Measurements from ENCODE around the gene COX8C. TPM values are rescaled to one million over a fixed set of nuclear protein-coding genes. Genes with fewer than 3 reads are reported as not detected.

COX8C gene
- total RNA-seq, 1 donor from 2014 or later = not detected

DNA sequence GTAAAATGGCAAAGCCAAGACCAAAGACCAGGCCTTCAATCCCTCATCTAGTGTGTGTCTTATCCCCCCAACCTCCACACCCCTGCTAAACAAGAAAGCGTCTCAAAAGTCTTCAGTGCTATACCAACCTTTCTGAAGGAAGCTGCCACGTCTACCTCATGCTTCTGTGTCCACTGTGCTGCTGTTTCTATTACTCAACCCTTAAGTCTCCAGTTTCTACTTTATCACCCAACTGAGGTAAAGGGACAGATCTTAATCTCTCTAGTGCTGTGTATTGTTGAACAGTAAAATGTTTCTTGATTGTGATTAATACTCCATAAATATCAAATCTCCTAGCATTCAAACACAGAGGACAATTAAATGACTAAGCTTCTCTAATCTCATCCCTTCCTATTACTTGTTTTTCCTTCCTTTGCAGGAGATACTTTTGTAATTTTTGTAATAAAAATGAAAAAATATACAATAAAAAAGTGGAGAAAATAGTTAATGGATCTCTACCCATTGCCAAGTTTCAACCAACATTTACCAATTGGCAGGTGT is 37.5 kb upstream of the COX8C start:
- TF ChIP-seq POLR2A (IDR thresholded peaks at IDR 0.05) = no peak
- TF ChIP-seq, protein P1, sequence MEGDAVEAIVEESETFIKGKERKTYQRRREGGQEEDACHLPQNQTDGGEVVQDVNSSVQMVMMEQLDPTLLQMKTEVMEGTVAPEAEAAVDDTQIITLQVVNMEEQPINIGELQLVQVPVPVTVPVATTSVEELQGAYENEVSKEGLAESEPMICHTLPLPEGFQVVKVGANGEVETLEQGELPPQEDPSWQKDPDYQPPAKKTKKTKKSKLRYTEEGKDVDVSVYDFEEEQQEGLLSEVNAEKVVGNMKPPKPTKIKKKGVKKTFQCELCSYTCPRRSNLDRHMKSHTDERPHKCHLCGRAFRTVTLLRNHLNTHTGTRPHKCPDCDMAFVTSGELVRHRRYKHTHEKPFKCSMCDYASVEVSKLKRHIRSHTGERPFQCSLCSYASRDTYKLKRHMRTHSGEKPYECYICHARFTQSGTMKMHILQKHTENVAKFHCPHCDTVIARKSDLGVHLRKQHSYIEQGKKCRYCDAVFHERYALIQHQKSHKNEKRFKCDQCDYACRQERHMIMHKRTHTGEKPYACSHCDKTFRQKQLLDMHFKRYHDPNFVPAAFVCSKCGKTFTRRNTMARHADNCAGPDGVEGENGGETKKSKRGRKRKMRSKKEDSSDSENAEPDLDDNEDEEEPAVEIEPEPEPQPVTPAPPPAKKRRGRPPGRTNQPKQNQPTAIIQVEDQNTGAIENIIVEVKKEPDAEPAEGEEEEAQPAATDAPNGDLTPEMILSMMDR (IDR thresholded peaks at IDR 0.05) = no peak
- TF ChIP-seq POLR2AphosphoS5 (IDR thresholded peaks at IDR 0.05; ENCODE audit: insufficient read depth in 1 of 2, low read depth in 1 of 2) = no peak
- intact Hi-C loops (cut with DNase I) = no loop called here
- no peaks in the 10 kb centered on the region for H3K9me3 ChIP-seq
- H3K36me3 ChIP-seq = no peaks in the 10 kb centered on the region
- H3K4me1 ChIP-seq = peaks cover 27% of the 10 kb centered on the region
- DNase-seq (ENCODE audit: extremely low spot score in 2 of 2) = no peak
- no peak overlapping the region for H3K4me3 ChIP-seq
- no peaks in the 10 kb centered on the region for H3K27me3 ChIP-seq
- H3K27ac ChIP-seq = no peak overlapping the region

DNA sequence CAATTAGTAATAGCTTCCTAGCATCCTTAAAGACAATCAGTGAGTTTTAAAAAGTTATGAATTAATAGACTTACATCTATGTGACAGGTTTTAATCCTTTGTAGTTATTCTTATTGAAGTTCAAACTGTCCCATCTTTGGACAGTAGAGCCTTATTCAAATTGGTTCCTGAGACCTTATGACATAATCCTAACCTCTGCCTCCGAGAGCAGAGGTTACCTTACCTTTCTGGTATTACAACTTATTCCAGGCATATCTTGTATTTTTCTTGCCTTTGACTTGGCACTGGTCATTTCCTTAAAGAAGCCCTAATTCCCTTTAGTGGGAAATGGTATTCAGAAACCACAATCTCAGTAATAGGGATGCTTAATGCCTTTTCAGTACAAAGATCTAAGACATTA is 35.9 kb upstream of the COX8C start:
- Histone ChIP-seq H3K4me3 (no peak overlapping the region), H3K9me3 (no peaks in the 10 kb centered on the region), H3K27me3 (no peaks in the 10 kb centered on the region), H3K27ac (no peak overlapping the region), H3K4me1 (peaks cover 14% of the 10 kb centered on the region), H3K36me3 (no peaks in the 10 kb centered on the region)
- intact Hi-C loops (cut with DNase I) = no loop called here
- DNase-seq (ENCODE audit: extremely low spot score in 2 of 2) = no peak
- TF ChIP-seq, protein P1 (IDR thresholded peaks at IDR 0.05) = no peak
- TF ChIP-seq POLR2AphosphoS5 (IDR thresholded peaks at IDR 0.05; ENCODE audit: insufficient read depth in 1 of 2, low read depth in 1 of 2) = no peak
- TF ChIP-seq POLR2A (IDR thresholded peaks at IDR 0.05) = no peak

DNA sequence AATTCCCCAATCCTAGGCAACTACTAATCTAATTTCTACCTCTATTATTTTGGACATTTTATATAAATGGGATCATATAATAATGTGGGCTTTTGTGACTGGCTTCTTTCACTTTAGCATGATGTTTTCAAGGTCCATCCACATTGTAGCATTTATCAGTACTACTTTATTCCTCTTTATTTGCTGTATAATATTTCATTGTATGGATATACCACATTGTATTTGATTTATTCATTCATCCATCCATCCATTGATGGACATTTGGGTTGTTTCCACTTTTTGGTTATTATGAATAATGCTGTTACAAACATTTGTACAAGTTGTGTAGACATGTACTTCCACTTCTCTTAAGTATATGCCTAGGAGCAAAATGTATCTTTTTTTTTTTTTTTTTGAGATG is 31.4 kb upstream of the COX8C start:
- H3K27me3 ChIP-seq = no peaks in the 10 kb centered on the region
- H3K4me1 ChIP-seq = peaks cover 31% of the 10 kb centered on the region
- H3K9me3 ChIP-seq = no peaks in the 10 kb centered on the region
- H3K36me3 ChIP-seq = no peaks in the 10 kb centered on the region
- no peak for DNase-seq (ENCODE audit: extremely low spot score in 2 of 2)
- no peak overlapping the region for H3K27ac ChIP-seq
- intact Hi-C loops (cut with DNase I) = no loop called here
- TF ChIP-seq POLR2AphosphoS5 (IDR thresholded peaks at IDR 0.05; ENCODE audit: insufficient read depth in 1 of 2, low read depth in 1 of 2) = no peak
- TF ChIP-seq POLR2A (IDR thresholded peaks at IDR 0.05) = no peak
- TF ChIP-seq, protein P1 (IDR thresholded peaks at IDR 0.05) = no peak
- H3K4me3 ChIP-seq = no peak overlapping the region

DNA sequence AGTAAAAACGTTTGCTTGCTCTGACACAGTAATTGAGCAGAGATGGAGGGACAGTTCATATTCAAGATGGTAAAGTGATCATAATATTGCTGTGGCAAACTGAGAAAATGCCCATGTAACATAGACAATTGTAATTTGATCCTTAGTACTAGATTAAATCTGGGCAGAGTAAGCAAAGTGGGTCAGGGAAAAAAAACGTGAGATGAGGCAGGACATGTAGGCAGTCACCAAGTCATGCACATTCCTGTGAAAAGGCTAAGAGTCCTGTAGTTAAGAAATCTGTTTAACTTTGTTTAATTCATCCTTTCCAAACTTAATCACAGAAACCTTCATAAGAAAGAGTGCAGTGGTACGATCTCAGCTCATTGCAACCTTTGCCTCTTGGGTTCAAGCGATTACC is 30.3 kb upstream of the COX8C start:
- Histone ChIP-seq H3K36me3 (no peaks in the 10 kb centered on the region), H3K4me3 (no peak overlapping the region), H3K4me1 (peaks cover 31% of the 10 kb centered on the region), H3K27me3 (no peaks in the 10 kb centered on the region), H3K9me3 (no peaks in the 10 kb centered on the region), H3K27ac (no peak overlapping the region)
- intact Hi-C loops (cut with DNase I) = no loop called here
- TF ChIP-seq, protein P1 (IDR thresholded peaks at IDR 0.05) = no peak
- TF ChIP-seq POLR2A (IDR thresholded peaks at IDR 0.05) (no peak), POLR2AphosphoS5 (IDR thresholded peaks at IDR 0.05; ENCODE audit: insufficient read depth in 1 of 2, low read depth in 1 of 2) (no peak)
- DNase-seq (ENCODE audit: extremely low spot score in 2 of 2) = no peak

DNA sequence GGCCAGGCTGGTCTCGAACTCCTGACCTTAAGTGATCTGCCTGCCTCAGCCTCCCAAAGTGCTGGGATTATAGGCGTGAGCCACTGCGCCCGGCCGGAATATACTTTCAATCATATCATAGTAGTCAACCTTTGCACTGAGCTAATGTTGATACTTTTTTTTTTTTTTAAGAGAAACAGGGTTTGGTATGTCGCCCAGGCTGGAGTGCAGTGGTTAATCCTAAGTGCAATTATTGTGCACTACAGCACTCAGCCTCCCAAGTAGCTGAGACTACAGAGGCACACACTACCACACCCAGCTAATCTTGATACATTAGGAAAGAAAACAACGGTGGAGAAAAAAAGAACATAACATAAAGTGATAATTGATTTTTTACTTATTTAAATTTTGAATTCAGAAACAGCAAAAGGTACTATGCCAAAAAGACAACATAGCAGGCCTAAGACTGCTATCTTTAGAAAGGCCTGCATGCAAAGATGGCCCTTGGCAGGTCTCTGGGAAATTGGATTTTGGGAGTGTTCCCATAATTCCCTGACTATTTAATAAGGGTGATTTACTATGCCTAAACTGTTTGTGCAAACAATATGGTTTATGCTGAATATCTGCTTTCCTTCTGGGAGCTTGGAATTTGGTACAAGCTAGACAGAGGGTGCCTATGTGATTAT is 29.6 kb upstream of the COX8C start:
- TF ChIP-seq POLR2A (IDR thresholded peaks at IDR 0.05) = no peak
- TF ChIP-seq POLR2AphosphoS5 (IDR thresholded peaks at IDR 0.05; ENCODE audit: insufficient read depth in 1 of 2, low read depth in 1 of 2) = no peak
- TF ChIP-seq, protein P1 (IDR thresholded peaks at IDR 0.05) = no peak
- Histone ChIP-seq H3K9me3 (no peaks in the 10 kb centered on the region), H3K27ac (no peak overlapping the region), H3K4me1 (peaks cover 28% of the 10 kb centered on the region), H3K4me3 (no peak overlapping the region), H3K27me3 (no peaks in the 10 kb centered on the region), H3K36me3 (no peaks in the 10 kb centered on the region)
- DNase-seq (ENCODE audit: extremely low spot score in 2 of 2) = no peak
- intact Hi-C loops (cut with DNase I) = no loop called here
